ENCODE measurements around the gene RBFOX1.

- no peak for TF ChIP-seq MYC (IDR thresholded peaks at IDR 0.05; ENCODE audit: insufficient read depth, insufficient read length, insufficient replicate concordance, low read length, severe bottlenecking)
- no peak for TF ChIP-seq CREB1 (IDR thresholded peaks at IDR 0.05; ENCODE audit: low read depth)
- no peak for TF ChIP-seq POLR2A (IDR thresholded peaks at IDR 0.05; ENCODE audit: low read depth, low read length)
- TF ChIP-seq, protein P1, sequence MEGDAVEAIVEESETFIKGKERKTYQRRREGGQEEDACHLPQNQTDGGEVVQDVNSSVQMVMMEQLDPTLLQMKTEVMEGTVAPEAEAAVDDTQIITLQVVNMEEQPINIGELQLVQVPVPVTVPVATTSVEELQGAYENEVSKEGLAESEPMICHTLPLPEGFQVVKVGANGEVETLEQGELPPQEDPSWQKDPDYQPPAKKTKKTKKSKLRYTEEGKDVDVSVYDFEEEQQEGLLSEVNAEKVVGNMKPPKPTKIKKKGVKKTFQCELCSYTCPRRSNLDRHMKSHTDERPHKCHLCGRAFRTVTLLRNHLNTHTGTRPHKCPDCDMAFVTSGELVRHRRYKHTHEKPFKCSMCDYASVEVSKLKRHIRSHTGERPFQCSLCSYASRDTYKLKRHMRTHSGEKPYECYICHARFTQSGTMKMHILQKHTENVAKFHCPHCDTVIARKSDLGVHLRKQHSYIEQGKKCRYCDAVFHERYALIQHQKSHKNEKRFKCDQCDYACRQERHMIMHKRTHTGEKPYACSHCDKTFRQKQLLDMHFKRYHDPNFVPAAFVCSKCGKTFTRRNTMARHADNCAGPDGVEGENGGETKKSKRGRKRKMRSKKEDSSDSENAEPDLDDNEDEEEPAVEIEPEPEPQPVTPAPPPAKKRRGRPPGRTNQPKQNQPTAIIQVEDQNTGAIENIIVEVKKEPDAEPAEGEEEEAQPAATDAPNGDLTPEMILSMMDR (IDR thresholded peaks at IDR 0.05 in 2 of 3, conservative IDR thresholded peaks at IDR 0.05 in 1 of 3; ENCODE audit: control insufficient read depth in 2 of 3, extremely low read depth in 1 of 3, insufficient read depth in 1 of 3, low read depth in 3 of 3, low read length in 3 of 3): no peak
- TF ChIP-seq E2F8 (IDR thresholded peaks at IDR 0.05; ENCODE audit: low read depth, partially characterized antibody): no peak
Observed at GRCh38 chr16:7391694-7392093, 59.0 kb downstream of the RBFOX1 start.

All from GM12878 (cell line).